Esophagus squamous epithelium (tissue), 5 donors: ENCODE measurements around the gene RAB35. TPM values are rescaled to one million over a fixed set of nuclear protein-coding genes. Genes with fewer than 3 reads are reported as not detected.

Experiments used
- DNase-seq: peaks from one replicate; lab custom pipeline; 2025; lab: John Stamatoyannopoulos, UW
- H3K27ac ChIP-seq, 4 donors: fragments of 200-600 bp; sonication (generic); one replicate each; pipeline ENCODE4 v1.5.1; 2016 to 2019; ENCODE audit warnings: mild to moderate bottlenecking in 1 of 4
- H3K27me3 ChIP-seq, 4 donors: fragments of 200-600 bp; sonication (generic); 1 replicate in 3 of 4; 2 replicates in 1 of 4; pipeline versions ENCODE4 v1.5.1 to v1.6.0; 2017 to 2021; ENCODE audit warnings: antibody characterized with exemption in 1 of 4
- H3K36me3 ChIP-seq, 3 donors: fragments of 200-600 bp; sonication (generic); one replicate each; pipeline ENCODE4 v1.5.1; 2016 to 2019
- H3K4me1 ChIP-seq, 3 donors: fragments of 200-600 bp; sonication (generic); one replicate each; pipeline ENCODE4 v1.5.1; 2017 to 2019
- H3K4me3 ChIP-seq, 4 donors: fragments of 200-600 bp; sonication (generic); 1 replicate in 3 of 4; 2 replicates in 1 of 4; pipeline ENCODE4 v1.5.1; 2016 to 2019; ENCODE audit warnings: mild to moderate bottlenecking in 2 of 4, moderate library complexity in 1 of 4
- H3K9me3 ChIP-seq, 3 donors: fragments of 200-600 bp; sonication (generic); one replicate each; pipeline ENCODE4 v1.5.1; 2016 to 2019
- CTCF ChIP-seq, 6 experiments: fragments of 450-650 bp in 4 of 6; fragments of 200-600 bp in 2 of 6; sonication (generic) in 2 of 6; IDR thresholded peaks; one replicate each; pipeline ENCODE4 v1.5.1; 2016 to 2019; ENCODE audit warnings: antibody characterized with exemption in 6 of 6, mild to moderate bottlenecking in 4 of 6, moderate library complexity in 4 of 6
- POLR2A ChIP-seq, 4 donors: fragments of 450-650 bp; IDR thresholded peaks; one replicate each; pipeline ENCODE4 v1.6.1; 2017; ENCODE audit warnings: antibody characterized with exemption in 4 of 4, mild to moderate bottlenecking in 4 of 4, moderate library complexity in 3 of 4
- WGBS, 2 donors: methylation state at CpG; one replicate each; pipeline ENCODE4 v1.1.5; 2018; 5-methylcytosine and 5-hydroxymethylcytosine counted together
- intact Hi-C: fragments of 100-400 bp; cut with DNase I; formaldehyde crosslinking; loops from one replicate; pipeline ENCODE4 v1.15.0; 2022
- total RNA-seq, 4 donors: library from RNA; depleted of rRNA; stranded (reverse); fragments of >200 nt; gene quantifications; one replicate each; pipeline ENCODE4 v1.1.0, GENCODE V29; 2016
- donor health status: DM: yes; HTN: yes; CAD: no.

RAB35 gene
- total RNA-seq, 4 donors from 2014 or later: 25.8 to 38.9 (median 32.0) TPM

- no peak for DNase-seq
- Histone ChIP-seq H3K36me3 (peaks cover 62 to 100% (median 80%) of the 10 kb centered on the region in 3 donors), H3K4me1 (no peaks in the 10 kb centered on the region), H3K4me3 (no peak overlapping the region), H3K27me3 (no peaks in the 10 kb centered on the region), H3K9me3 (no peaks in the 10 kb centered on the region), H3K27ac (no peak overlapping the region)
- TF ChIP-seq CTCF (IDR thresholded peaks at IDR 0.05) (no peak), POLR2A (IDR thresholded peaks at IDR 0.05) (no peak)
- intact Hi-C loops: no loop called here
- WGBS, 2 donors: 90% methylated on average over 2 of the region's 9 CpGs; no CpG with 5 or more reads in 1 of the 2 donors
These were observed 24.1 kb upstream of the RAB35 start for GRCh38 chr12:120140603-120141002.

GRCh38 chr12:120139958-120140357, 23.4 kb upstream of the RAB35 start:
- Histone ChIP-seq H3K27ac (no peak overlapping the region), H3K27me3 (no peaks in the 10 kb centered on the region), H3K4me1 (no peaks in the 10 kb centered on the region), H3K9me3 (no peaks in the 10 kb centered on the region), H3K4me3 (no peak overlapping the region), H3K36me3 (peaks cover 61 to 100% (median 75%) of the 10 kb centered on the region in 3 donors)
- no peak for DNase-seq
- WGBS, 2 donors: 80 to 81% methylated on average over 5 of the region's 5 CpGs
- TF ChIP-seq CTCF (IDR thresholded peaks at IDR 0.05) (no peak), POLR2A (IDR thresholded peaks at IDR 0.05) (no peak)
- intact Hi-C loops: no loop called here

GRCh38 chr12:120138366-120138765, 21.8 kb upstream of the RAB35 start:
- Histone ChIP-seq H3K4me3 (no peak overlapping the region), H3K27ac (no peak overlapping the region), H3K9me3 (no peaks in the 10 kb centered on the region), H3K27me3 (no peaks in the 10 kb centered on the region), H3K4me1 (no peaks in the 10 kb centered on the region), H3K36me3 (peaks cover 64 to 100% (median 78%) of the 10 kb centered on the region in 3 donors)
- intact Hi-C loops: no loop called here
- no peak for TF ChIP-seq CTCF (IDR thresholded peaks at IDR 0.05)
- TF ChIP-seq POLR2A (IDR thresholded peaks at IDR 0.05): no peak
- 91 to 94% methylated on average over 8 to 9 of the region's 9 CpGs for WGBS, 2 donors
- DNase-seq: no peak

- Histone ChIP-seq H3K36me3 (peaks cover 70 to 100% (median 83%) of the 10 kb centered on the region in 3 donors), H3K4me3 (no peak overlapping the region), H3K9me3 (no peaks in the 10 kb centered on the region), H3K4me1 (no peaks in the 10 kb centered on the region), H3K27ac (no peak overlapping the region), H3K27me3 (no peaks in the 10 kb centered on the region)
- WGBS, 2 donors: 89 to 93% methylated on average over 5 to 8 of the region's 11 CpGs
- intact Hi-C loops: no loop called here
- DNase-seq: no peak
- TF ChIP-seq POLR2A (IDR thresholded peaks at IDR 0.05) (no peak), CTCF (IDR thresholded peaks at IDR 0.05) (no peak)
These were observed 21.3 kb upstream of the RAB35 start for GRCh38 chr12:120137833-120138232.

GRCh38 chr12:120136093-120136770, 19.7 kb upstream of the RAB35 start:
- TF ChIP-seq CTCF (IDR thresholded peaks at IDR 0.05) (no peak), POLR2A (IDR thresholded peaks at IDR 0.05) (no peak)
- 71 to 84% methylated on average over 3 to 6 of the region's 11 CpGs for WGBS, 2 donors
- intact Hi-C loops: no loop called here
- H3K36me3 ChIP-seq: peaks cover 70 to 100% (median 82%) of the 10 kb centered on the region in 3 donors
- no peaks in the 10 kb centered on the region for H3K27me3 ChIP-seq
- no peaks in the 10 kb centered on the region for H3K9me3 ChIP-seq
- H3K4me3 ChIP-seq: no peak overlapping the region
- DNase-seq: no peak
- H3K27ac ChIP-seq: no peak overlapping the region
- H3K4me1 ChIP-seq: no peaks in the 10 kb centered on the region
